MM.1S (cell line): ENCODE results near the gene SEC22B.
"Not testable (repeated sequence)": the region's sequence is repeated elsewhere in the genome, so short reads cannot be mapped to it uniquely, and the experiment has no call there.

Experiments used
- CTCF ChIP-seq: fragments of 300-600 bp; sonication (generic); IDR thresholded peaks from 2 replicates; pipeline ENCODE4 v1.5.1; 2016; ENCODE audit warnings: antibody characterized with exemption, low read length, mixed read lengths
- EZH2 ChIP-seq: fragments of 300-600 bp; sonication (generic); optimal IDR thresholded peaks from 2 replicates; pipeline ENCODE3; 2017; ENCODE audit warnings: low read depth, mild to moderate bottlenecking, antibody characterized with exemption, low read length, mixed read lengths
- EZH2phosphoT487 ChIP-seq: fragments of 300-600 bp; sonication (generic); IDR thresholded peaks from 2 replicates; pipeline ENCODE4 v1.6.1; 2018; ENCODE audit warnings: antibody characterized with exemption, low read length

DNA sequence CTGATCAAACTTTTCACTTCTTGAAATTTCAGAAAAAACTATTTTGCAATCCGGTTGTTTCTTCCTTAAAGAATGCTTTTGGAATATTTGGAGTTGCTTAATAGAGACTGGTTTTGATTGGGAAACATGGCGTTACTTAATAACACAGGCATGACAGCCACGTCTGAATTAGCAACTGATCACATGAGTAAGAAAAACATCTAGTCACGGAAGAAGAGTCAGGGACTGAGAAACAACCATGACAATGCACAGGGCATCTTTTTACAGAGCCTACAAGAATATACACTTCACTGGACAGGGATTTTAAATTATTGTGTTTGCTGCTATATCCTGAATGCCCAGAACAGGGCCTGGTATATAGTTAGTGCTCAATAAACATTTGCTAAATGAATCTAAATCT is 18.2 kb downstream of the SEC22B start:
- not testable (repeated sequence) for TF ChIP-seq EZH2, CTCF, EZH2phosphoT487
